HG03469 (cell line): ENCODE data around the gene MAP2K6.
"Not testable (repeated sequence)": the region's sequence is repeated elsewhere in the genome, so short reads cannot be mapped to it uniquely, and the experiment has no call there.

Experiments
- ATAC-seq: cut with Tn5 transposase; IDR thresholded peaks from one replicate; pipeline ENCODE4 v1.9.1; 2021; ENCODE audit warnings: mild to moderate bottlenecking, moderate library complexity, moderate number of reproducible peaks; ENCODE audit not compliant: unreplicated experiment

MAP2K6 gene

DNA sequence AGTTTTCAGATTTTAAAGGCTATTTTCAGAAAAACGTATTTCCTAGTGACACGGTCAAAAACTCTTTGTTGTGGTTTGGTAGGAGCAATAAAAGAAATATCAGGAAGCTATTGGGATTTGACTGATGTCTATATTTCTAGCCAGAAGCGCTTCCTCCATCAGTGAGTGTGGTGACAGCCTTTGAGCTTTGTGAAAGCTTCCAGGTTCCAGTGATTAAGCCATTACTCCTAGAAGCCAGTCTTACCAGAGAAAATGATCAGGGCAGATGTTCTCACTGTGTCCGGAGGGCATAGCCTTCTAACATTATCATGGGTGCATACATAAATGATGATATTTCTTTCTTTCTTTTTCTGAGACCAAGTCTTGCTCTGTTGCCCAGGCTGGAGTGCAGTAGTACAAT lies 39.6 kb downstream of the MAP2K6 start:
- no peak for ATAC-seq

GRCh38 chr17:69455040-69455439 lies 40.5 kb downstream of the MAP2K6 start:
- ATAC-seq, result no peak

DNA sequence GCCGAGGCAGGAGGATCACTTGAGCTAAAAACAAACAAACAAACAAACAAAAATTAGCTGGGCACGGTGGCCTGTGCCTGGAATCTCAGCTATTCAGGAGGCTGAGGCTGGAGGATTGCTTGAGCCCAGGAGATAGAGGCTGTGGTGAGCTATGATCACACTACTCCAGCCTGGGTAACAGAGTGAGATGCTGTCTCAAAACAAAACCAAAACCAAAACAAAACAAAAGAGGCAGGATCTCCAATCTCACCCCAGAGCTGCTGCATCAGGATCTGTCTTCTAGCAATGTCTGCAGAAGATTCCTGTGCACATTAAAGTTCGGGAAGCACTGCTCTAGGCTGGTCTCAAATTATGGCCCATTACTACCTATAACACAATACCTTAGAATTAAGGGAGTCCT lies 43.1 kb downstream of the MAP2K6 start:
- peak; percentile 44 for ATAC-seq

GRCh38 chr17:69460963-69461922 lies 46.7 kb downstream of the MAP2K6 start:
- no peak for ATAC-seq

DNA sequence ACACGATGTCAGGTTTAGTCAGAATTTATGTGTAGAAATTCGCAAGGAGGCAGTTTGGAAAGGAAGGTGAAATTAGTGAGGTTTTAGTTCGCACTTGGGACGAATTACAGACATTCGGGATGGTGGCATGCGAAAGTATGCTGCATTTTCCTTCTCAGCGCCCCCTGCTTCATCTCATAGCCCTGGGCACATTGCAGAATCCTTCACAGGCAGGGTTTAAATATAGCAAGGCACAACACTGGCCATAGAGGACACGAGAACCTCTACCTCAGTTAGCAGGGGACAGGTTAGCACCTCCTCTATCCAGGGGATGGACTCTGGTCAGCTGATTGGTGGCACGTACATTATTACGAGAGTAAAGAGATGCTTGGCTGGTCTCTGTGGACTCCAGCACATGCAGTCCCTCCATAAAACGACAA lies 47.5 kb downstream of the MAP2K6 start:
- no peak for ATAC-seq

GRCh38 chr17:69462882-69463281 lies 48.4 kb downstream of the MAP2K6 start:
- no peak for ATAC-seq

- no peak for ATAC-seq
These were observed 52.0 kb downstream of the MAP2K6 start for GRCh38 chr17:69466451-69466850.

GRCh38 chr17:69466905-69467667 lies 52.6 kb downstream of the MAP2K6 start:
- ATAC-seq, result no peak

- no peak for ATAC-seq
These were observed 53.7 kb downstream of the MAP2K6 start for GRCh38 chr17:69468207-69468606.

- no peak for ATAC-seq
These were observed 56.2 kb downstream of the MAP2K6 start for GRCh38 chr17:69470702-69471101.

DNA sequence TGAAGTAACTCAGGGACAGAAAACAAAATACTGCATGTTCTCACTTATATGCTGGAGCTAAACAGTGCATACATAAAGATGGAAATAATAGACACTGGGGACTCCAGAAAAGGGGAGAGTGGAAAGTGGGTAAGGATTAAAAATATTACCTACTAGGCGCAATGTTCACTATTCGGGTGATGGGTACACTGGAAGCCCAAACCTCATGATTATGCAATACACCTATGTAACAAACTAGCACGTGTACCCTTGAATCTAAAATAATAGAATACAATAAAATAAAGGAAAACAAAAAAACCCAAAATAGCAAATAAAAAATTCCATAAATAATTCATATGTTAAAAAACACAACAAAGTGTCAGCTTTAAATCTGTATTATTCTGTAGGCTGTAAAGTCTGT lies 56.9 kb downstream of the MAP2K6 start:
- ATAC-seq, result no peak

DNA sequence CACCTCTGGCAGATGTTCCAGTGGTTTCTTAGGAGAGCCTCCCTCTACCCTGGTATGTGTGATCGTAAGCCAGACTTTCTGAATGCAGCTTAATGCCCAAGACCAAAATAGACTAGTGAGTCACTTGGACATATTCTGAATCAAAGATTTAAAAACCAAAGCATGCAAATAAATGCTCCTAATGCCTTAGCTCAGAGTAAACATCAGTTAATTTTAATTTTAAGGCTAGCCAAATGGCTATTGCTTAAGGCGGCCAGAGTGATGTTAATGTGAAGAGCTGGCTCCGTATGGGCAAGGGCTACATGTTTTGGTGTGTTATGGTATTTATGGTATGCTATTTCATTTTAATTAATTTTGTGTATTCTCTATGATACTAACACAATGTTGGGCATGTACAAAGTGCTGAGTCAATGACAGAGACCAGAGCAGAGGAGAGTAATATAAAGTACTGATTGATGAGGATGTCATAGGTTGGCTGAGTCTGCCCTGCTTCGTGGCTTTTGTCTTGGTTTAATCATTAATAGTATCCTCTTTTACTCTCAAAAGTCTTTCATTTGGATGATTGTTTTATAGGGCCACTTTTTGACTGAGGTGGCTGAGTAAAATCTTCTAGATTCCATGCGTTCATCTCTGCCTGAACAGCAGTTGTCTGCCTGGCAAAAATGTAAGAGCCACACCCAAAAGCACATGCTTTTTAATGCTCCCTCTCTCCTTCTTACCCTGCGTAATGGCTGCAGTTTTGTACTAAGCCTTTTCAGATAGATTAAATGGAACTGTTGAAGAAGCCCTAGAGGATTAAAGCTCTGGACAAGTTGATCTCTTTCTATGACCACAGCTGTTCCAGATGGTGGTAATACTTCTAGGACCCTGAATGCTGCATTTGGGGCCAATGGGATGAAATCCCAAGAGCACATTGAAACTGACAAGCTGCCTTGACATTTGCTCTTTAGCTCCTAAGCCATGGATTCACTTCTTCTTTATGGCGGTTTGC lies 59.6 kb downstream of the MAP2K6 start:
- no peak for ATAC-seq

GRCh38 chr17:69477204-69477902 lies 62.9 kb downstream of the MAP2K6 start:
- ATAC-seq, result no peak

DNA sequence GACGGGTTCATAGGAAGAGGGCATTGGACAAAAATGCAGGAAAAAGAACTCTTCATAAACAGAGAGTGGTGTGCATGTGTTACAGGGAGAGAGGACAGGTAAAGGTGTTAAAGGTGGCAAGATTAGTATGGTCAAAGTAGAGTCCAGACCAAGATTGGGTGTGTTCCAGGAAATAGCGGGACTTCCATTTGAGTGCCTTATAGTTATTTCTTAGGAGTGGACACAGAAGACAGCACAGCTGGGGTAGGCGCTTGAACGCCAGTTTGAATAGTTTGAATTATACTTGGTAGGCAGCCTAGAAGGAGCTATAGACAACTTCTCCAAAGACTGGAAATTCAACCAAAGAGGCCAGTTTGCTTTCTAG lies 63.4 kb downstream of the MAP2K6 start:
- ATAC-seq, result no peak

DNA sequence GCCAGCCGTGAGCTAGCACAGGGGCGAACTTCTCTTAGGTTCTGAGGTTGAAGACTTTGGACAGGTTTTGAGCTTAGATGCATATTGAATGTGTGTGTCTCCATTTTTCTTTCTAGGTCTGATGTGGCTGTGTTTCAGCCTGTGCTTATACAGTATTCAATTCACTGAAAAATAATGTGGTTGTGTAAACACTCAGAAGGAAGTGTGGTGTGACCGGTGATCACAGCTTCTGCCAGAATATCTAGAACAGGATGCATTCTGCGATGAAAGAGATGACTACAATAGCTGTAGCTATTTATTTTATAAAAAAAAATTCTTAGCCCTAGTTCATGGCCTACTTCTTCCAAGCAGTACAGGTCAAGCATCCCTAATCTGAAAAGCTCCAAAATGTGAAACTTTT lies 64.4 kb downstream of the MAP2K6 start:
- ATAC-seq, result no peak

GRCh38 chr17:69479756-69480155 lies 65.3 kb downstream of the MAP2K6 start:
- not testable (repeated sequence) for ATAC-seq

GRCh38 chr17:69480245-69480644 lies 65.7 kb downstream of the MAP2K6 start:
- ATAC-seq, result no peak

DNA sequence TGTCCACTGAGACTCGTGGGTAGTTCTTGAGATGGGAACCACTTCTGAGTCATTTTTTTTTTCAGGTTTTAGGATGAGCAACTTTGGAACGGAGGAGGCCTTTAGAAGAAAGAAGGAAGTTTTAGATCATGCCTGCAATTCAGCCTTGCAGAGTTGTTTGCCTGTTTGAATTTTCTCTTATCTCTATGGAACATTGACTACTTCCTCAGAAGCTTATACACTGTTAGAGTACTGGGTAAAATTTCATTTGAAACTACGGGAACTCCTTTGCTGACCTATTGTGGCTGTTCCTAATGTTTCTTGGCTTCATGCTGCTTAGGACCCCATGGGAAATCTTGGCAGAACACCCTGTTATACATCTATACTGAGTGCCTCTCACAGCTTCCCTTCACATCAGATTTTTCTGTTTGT lies 70.8 kb downstream of the MAP2K6 start:
- ATAC-seq, result no peak

DNA sequence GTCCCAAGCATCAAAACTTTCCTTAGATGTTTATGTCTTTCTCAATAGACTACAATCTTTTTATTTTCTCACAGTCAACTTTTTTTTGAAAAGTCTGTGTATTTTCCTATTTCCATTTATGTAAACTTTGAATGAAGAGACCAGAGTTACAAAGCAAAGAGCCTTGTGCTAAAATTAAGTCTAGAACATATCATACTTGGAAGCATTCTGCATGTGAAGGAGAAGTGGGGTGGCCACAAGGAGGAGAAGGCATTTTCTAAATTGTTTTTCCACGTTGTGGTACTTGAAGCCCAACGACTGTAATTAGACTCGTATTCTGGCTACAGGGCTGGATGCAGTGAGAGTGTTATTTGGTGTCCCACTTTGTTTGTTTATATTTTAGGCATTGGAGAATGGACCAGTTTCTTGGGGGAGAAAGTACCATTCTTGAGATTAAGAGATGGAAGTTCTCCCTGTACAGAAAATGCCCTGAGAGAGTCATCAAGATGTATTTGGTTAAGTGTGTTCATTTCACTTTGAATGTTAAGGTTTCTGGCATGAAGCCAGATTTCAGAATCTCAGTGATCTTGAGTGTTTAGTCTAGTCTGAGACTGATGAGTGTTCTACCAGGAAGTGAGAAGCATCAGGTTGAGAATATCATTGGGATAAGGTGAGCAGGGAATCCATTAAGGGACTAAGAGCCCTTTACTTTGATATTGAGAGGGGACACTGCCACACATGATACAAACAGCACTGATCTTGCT lies 71.6 kb downstream of the MAP2K6 start:
- no peak for ATAC-seq
